ENCODE data around the gene GGCX.
"Not testable (repeated sequence)": the region's sequence is repeated elsewhere in the genome, so short reads cannot be mapped to it uniquely, and the experiment has no call there.

Gene GGCX

GRCh38 chr2:85561280-85562212 lies at the start of gene GGCX:
TSS of gene GGCX (minus strand) at chr2:85561493. CDS start at chr2:85561428, 65 bp downstream.
- DNase-seq (ENCODE audit: low read depth), result peak; percentile 86

GRCh38 chr2:85607268-85608215 lies 46.2 kb upstream of the GGCX start:
- no peak for DNase-seq (ENCODE audit: low read depth)

GRCh38 chr2:85606116-85606455 lies 44.8 kb upstream of the GGCX start:
- DNase-seq (ENCODE audit: low read depth), result no peak

GRCh38 chr2:85605406-85606115 lies 44.3 kb upstream of the GGCX start:
- no peak for DNase-seq (ENCODE audit: low read depth)

GRCh38 chr2:85604568-85605339 lies 43.5 kb upstream of the GGCX start:
- DNase-seq (ENCODE audit: low read depth), result no peak

GRCh38 chr2:85604133-85604444 lies 42.8 kb upstream of the GGCX start:
- not testable (repeated sequence) for DNase-seq (ENCODE audit: low read depth)

GRCh38 chr2:85602476-85603234 lies 41.4 kb upstream of the GGCX start, which contains the start of gene TMEM150A:
TSS of gene TMEM150A (minus strand) at chr2:85602698. CDS start at chr2:85601948, 750 bp downstream.
- DNase-seq (ENCODE audit: low read depth), result peak; percentile 79

GRCh38 chr2:85601771-85602475 lies 40.6 kb upstream of the GGCX start:
- no peak for DNase-seq (ENCODE audit: low read depth)

GRCh38 chr2:85600951-85601770 lies 39.9 kb upstream of the GGCX start:
- DNase-seq (ENCODE audit: low read depth), result no peak

GRCh38 chr2:85600235-85600575 lies 38.9 kb upstream of the GGCX start:
- DNase-seq (ENCODE audit: low read depth), result no peak

GRCh38 chr2:85599468-85600234 lies 38.4 kb upstream of the GGCX start:
- DNase-seq (ENCODE audit: low read depth), result no peak

GRCh38 chr2:85598594-85599340 lies 37.5 kb upstream of the GGCX start:
- no peak for DNase-seq (ENCODE audit: low read depth)

GRCh38 chr2:85597241-85597640 lies 35.9 kb upstream of the GGCX start:
- no peak for DNase-seq (ENCODE audit: low read depth)

- no peak for DNase-seq (ENCODE audit: low read depth)
Observed at GRCh38 chr2:85596486-85597143, 35.3 kb upstream of the GGCX start.

- DNase-seq (ENCODE audit: low read depth), result no peak
Observed at GRCh38 chr2:85596026-85596333, 34.7 kb upstream of the GGCX start.

GRCh38 chr2:85595301-85596025 lies 34.2 kb upstream of the GGCX start, which contains the start of gene RNF181:
TSS of gene RNF181 (plus strand) at chr2:85595745. CDS start at chr2:85595764, 19 bp downstream.
- peak; percentile 79 for DNase-seq (ENCODE audit: low read depth)

Data from stimulated activated CD8-positive, alpha-beta memory T cell treated with anti-CD3 and anti-CD28 coated beads, Interleukin-7, amount 100 ng/mL, for 24 hours (primary cell).